Muscle of arm (tissue), 12 donors: ENCODE results near the gene GRB10. TPM values are rescaled to one million over a fixed set of nuclear protein-coding genes. Genes with fewer than 3 reads are reported as not detected.

ENCODE experiments used
- DNase-seq: peaks from one replicate; pipeline ENCODE4 v3.0.0-alpha.2; 2013
- polyA plus RNA-seq, 12 donors: library from polyadenylated mRNA; unstranded; fragments of 120-200 nt; gene quantifications; one replicate each; pipeline ENCODE4 v1.2.1, GENCODE V29; 2013; ENCODE audit not compliant: insufficient read length in 12 of 12

GRB10 gene
- polyA plus RNA-seq, 12 donors, result 5.0 to 27.3 (median 15.7) TPM; not detected in 1

DNA sequence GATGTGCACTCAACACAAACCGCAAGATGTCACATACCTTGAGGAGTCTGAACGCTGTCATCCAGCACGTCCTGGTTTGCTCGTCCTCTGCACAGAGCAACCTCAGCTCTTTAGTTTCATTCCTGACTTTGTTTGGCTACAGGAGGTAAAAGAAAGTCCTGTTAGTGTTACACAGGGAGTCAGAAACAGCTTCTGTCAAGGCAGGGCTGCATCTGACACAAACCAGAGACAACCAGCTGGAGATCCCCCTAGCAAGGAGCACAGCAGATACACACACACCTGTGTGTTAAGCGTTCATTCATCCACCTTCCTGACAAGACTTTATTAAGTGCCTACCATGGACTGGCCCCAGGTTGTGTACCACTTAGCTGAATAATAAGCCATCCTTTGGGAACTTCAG is 170.0 kb downstream of the GRB10 start:
- DNase-seq, result no peak

DNA sequence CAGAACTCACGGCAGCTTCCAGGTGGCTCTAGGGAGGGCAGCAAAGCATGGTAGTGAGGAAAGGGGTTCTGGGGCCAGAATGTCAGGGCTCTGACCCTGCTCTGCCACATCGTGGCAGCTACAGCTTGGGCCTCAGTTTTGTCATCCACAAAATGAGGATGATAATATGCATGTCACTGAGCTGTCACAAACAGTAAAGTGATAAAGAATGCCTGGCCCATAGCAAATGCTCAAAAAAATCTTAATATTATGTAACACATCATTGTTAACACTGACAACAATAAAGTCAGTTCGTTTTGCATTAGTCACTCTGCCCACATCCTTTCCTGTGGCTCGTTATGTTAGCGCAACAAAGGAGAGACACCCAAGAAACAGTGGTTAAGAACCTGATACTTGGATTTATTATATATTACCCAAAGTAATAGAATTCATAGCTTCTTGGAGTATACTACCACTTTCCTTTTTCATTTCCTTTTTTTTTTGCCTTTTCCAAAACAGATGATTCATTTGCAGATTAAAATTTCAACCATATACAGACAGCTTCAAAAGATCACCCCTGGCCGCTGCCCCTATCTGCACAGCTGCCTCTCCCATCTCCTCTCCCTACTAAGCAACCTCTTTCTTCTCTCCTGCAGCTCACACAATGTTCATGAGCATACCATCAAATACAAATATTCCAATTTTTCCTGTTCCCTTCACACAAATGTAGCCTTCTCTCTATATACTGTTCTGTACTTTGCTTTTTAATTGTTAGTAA is 172.0 kb downstream of the GRB10 start:
- DNase-seq, result no peak

DNA sequence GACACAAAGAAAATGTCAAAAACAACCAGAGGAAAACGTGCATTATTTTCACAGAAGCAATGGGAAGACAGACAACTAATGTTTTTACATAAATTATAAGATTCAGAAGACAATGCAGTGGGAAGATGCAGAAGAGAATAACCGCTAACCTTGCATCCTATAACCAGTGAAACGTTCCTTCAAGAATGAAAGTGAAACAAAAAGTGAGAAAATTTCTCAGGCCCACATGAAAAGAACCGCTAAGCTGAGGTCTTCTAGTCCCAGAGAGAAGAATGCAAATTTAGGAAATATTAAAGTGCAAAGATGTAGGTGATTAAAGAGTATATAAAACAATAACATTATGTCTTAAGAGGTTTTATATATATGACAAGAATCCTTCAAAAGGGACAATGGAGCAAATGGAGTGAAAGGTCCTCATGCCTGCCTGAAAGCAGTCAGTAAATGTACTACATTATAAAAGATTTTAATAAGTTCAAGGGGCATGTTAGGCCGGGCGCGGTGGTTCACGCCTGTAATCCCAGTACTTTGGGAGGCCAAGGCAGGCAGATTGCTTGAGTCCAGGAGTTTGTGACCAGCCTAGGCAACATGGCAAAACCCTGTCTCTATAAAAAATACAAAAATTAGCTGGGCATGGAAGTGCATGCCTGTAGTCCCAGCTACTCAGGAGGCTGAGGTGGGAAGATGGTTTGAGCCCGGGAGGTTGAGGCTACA is 174.3 kb downstream of the GRB10 start:
- DNase-seq, result no peak

DNA sequence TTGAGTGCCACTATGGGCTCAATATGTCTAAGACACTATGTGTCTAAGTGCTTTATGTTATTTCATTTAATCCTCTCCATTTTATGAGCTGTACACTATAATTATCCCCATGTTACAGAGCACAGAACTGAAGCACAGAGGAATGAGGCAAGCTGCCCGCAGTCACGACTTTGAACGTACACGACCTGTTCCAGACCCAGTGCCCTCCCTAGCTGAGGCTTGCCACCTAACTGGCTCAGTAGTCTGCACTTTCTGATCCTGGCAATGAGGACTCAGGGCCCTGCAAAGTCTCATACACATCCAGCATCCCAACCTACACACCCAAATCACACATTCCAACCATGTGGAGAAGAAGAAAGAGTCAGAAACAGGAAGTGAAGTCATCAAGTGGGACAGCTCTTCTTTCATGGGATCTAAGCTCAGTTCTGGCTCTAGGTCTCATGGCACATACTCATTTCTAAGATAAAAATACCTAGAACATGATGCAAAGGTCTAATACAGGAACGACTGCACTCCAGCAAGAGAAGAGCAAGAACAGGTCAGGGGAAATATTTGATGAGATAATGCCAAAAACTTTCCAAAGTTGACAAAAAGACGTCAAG is 175.1 kb downstream of the GRB10 start:
- DNase-seq, result no peak

DNA sequence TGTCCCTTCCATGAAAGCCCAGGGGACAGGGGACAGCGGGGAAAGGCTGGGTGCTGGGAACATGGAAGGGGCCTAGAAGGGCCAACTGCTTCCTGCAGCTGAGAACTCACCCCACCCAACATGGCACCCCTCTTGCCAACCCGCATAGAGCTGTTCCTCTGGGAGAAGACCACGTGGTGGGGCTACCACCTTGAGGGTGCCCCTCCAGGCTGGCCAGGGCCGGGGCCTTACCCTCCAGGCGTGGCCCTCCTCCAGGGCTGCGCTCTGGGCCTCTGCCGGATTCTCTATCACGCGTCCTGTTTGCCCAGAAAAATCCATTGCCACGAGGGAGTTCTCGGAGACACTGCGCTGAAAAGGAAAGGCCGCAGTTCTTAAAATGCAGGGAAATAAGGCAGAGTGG is 177.6 kb downstream of the GRB10 start:
- no peak for DNase-seq

DNA sequence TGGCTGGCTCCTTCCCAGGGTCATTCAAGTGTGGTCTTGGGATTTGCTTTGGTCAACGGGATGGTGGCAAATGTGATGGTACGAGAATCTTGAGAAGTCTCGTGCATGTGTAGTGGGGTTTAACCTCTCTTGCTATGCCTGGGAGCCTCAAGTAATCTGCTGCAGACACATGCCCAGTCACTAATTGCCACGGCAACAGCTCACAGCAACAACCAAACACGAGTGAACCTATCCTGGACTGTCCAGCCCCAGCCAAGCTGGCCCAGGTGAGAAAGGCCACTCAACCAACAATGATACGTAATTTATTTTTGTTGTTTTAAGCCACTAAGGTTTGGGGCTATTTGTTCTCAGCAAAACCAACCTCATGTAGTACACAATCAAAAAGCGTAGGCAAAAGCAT is 179.4 kb downstream of the GRB10 start:
- DNase-seq, result no peak

DNA sequence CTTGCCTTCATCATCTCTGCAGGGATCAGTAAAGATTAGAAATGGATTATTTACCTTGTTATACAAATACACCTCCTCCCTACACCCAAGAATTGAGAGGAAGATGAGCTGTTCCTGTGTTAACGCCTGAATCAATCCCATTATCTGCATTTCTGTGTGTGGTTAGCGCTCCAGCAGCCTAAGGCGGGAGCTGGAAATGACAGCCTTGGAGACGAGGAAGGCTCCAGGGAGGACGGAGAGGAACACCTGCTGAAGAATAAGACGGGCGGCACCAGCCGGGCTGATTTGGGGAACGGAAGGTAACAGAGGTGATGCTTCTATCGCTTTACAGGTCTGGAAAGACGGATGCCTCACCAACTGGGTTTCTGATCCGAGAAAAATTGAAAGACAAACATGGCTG is 183.3 kb downstream of the GRB10 start:
- no peak for DNase-seq

DNA sequence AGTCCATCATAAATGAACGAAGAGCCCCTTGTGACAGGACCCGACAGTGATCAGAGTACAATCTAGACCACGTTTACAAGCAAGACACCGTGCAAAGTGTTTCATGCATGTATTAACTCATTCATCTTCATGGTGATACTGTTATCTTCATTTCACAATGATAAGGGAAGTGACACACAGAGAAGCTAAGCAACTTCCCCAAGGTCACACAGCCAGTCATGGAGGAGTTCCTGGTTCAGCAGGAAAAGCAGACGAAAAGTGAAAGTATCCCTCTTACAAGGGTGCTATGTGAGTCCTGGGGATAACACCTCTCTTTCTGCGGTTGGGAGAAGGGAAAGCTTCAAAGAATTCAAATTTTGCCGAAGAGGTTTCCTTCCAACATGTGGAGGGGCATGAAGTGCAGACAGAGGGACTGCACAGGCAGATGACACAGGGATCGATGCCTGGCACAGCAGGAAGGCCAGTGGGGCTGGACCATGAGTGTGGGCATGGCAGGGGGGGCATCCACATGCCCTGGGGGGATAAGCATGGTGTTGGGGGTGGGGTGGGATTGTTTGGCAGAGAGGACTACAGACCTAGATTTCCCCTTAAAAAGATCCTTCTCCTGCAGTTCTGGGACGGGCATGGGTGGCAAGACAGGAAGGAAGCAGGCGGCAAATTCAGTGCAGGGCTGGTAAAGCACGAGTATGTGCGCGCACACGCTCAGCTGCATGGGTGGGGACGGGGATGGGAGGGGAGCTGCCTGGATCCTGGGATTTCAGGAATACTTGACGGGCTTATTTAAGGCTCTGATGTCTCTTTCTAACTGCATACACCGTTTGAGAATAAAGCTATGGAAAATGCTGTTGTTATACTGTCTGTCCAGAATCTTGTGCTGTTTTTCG is 184.0 kb downstream of the GRB10 start:
- DNase-seq, result no peak

DNA sequence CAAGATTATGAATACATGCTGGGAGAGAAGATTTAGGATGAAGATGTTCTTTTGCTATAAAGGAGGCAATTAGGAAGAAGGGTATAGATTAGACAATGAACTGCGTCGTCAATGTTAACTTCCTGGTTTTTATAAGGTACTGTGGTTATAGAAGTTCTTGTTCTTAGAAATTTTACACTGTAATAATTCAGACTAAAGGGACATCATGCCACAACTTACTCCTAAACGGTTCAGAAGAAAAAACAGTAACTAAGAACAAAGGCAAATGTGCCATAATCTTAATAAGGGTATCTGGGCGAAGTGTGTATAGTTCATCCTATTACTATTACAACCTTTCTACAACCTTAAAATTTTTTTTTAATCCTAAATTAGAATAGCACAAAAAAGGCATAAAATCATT is 186.2 kb downstream of the GRB10 start:
- DNase-seq, result no peak

DNA sequence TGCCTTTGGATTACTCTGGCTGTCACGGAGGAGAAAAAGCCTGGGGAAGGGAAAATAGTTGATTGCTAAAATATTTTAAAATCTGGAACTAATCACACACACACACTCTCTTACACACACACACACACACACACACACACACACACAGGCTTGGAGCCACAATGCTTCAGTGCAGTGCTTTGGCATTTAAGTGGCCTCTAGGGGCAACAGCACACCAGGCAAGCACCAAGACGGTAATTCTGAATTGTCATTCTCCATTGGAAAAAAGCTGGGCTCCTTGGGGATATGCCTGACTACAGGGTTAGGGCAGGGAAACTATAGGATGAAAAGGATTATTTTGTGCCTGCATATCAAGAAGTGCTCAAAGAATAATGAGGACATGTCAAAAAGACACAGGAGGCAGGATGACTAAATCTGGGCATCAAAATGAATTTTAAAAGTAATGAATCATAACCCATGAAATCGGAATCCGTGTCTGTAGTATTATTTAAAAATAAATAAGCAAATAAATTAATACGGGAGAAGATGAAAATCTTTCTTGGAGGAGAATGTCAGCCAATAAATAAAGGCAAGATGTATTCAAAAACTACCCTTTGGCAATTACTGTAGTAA is 187.1 kb downstream of the GRB10 start:
- DNase-seq, result no peak

DNA sequence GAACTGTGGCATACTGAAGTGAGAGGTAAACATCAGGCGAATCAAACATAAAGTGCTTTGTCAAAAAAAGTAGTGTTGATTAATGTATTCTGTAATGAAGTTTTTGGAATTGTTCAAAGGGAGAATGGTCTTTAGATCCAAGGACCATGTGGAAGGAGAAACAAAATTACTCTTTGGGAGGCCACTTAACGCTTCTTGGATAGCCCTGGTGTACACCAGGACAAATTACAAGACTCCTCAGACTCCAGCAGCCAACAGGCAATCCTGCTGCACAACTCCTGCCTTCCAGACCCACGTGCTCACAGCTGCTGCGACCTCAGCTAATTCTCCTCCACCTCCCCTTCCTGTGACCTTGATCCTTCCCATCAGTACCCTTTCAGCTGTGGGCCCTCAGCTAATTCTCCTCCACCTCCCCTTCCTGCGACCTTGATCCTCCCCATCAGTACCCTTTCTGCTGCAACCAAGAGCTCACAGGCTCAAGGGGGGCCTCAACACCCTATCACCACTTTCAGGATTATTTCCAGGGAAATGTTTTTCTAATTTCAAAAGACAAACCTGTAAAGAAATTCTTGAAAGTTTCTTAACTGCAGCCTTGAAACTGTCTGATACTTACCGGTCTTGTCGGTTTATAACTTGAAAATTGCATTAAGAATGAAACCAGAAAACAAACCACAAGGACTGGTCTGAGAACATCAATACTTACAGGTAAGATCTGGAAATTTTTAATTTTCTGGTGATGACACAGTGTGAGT is 187.8 kb downstream of the GRB10 start:
- DNase-seq, result no peak

DNA sequence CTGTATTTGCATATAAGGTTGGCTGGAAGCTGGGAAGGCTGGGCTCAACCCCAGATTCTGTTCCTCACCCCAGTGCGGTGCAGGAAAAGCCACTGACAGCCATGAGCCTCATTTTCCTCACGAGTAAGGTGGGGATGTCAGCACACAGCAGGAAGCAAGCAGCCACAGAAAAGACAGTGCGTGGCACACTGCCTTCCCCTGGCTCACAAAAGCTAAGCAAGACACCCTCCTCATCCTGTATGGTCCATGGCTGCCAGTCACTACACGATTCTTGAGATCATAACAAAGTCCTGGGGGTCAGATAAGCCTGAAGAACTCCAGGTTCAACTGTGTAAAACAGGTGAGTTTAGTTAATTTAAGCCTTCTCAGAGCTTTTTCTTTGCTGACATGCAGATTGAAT is 188.6 kb downstream of the GRB10 start:
- no peak for DNase-seq

DNA sequence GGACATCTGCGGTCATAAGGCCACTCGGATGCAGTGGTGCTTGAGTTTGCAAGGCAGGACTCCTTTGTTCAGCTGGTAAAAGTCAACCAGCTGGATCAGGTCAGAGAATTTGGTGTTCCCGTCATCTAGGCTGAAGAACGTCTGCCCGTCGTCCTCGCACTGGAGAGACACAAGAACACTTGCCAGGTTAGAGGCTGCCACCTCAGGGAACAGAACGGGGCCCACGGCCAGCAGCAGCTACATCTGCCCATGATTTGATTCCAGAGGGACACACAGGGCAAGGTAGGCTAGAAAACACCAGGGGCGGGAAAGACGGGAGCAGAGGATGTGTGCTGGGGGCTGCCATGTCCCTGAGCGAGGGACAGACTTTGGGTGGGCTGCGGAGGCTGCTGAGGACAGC is 189.8 kb downstream of the GRB10 start:
- DNase-seq, result no peak

DNA sequence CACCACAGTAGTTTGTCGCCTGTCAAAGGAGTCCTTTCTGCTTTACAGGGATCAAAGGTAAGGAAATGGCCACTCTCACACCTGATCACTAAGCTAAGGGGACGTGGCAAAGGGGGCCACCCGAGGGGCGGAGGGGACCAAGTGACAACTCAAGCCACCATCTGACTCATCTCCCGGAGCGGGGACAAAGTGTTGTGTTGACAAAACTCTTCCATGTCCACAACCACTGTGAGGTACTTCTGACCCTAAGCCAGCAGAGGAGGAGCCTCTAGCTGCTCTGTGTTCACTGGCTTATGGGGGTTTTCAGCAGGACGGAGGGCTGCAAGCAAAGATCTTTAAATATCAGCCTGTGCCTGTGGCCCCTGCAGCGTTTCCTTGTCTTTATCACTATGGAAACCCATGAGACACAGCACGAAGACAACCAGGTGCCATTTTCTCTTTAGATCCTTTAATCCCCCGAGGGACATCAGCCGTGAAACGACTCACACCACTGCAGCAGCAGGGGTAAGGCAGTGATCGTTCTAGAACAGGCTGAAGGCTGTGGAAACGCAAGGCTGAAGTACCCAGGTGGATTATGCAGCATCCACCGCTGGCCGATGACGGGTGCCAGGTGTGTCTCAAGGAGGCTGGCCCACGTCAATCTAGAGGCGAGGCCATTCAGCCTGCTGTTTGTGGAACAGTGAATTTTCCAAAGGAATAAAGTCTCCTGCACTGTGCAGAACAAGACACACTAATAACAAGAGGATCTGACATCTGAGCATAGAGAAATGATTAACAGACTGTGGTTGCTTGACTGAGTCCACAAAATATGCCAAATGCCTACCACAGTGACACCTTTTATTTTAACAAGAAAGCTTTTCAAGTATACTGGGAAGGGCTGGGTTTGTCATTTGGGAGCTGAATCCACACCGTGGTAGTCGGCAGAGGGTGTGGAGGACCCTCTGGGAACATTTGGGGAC is 190.9 kb downstream of the GRB10 start:
- no peak for DNase-seq

DNA sequence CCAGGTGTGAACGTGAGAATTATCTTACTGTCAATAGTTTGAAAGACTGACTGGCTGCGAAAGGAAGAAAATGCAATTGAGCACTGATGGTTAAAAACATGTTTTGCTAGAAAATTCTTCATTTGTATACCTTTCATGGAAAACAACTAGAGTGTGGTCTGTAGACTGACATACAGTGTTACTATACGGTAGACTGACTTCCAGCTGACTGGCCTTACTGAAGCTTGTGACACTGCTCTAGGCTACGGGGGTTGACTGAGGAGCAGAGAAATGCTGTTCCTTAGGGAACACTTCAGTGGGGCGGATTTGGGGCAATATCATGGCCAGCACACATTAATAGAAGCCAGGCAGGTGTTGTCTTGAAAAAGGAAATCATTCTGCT is 191.6 kb downstream of the GRB10 start:
- DNase-seq, result no peak

DNA sequence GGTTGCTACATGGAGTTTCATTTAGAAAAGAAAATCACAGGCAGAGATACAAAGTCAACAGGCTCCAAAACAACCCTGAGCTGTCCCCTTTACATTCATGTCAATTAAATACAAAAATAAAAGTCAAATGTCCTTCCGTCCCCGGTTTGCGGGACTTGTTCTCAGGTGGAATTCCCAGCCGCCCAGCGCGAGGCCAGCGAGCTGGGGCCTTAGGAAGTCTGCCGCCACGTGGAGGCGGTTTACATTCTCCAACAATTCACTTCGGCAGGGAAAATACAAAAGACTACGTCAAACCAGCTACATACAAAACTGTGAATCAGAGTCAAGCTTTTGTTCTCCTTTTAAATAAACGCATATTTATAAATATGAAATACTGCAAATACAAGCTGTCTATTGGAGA is 192.2 kb downstream of the GRB10 start:
- no peak for DNase-seq

DNA sequence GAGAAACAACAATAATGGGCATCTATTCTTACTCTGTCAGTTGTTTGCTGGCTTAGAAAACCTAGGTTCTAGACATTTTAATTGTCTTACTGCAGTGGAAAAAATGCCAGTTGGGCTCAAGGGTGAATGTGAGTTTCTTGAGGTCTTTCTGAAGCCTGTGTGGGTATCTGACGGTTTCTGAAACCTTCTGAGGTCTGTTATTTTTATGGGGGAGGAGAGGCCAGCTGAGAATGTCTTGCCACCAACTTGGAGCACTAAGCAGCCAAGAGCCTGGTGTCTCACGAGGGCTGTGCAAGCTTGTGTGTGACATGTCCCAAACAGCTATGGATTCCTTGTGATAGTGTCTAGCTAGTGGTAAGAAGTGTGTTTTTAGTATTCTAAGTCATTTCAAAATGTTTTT is 193.3 kb downstream of the GRB10 start:
- DNase-seq, result no peak

DNA sequence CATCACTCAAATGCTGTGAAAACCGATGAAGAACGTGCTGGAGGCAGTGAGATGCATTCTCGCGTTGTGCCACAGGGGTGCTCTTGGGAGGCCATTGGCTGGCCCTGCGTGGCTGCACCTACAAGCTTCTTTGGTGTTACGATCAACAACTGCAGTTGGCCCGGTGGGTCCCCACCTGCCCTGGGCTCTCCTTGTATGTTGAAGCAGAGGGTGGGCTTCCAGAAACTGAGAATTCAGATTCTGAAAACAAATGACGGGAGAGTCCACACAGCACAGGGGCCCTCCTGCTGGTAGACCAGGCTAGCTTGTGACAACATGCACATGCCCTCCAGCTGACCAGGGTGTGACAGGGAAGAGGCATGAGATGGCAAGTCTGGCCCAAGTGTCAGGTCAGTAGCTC is 193.8 kb downstream of the GRB10 start:
- DNase-seq, result no peak

DNA sequence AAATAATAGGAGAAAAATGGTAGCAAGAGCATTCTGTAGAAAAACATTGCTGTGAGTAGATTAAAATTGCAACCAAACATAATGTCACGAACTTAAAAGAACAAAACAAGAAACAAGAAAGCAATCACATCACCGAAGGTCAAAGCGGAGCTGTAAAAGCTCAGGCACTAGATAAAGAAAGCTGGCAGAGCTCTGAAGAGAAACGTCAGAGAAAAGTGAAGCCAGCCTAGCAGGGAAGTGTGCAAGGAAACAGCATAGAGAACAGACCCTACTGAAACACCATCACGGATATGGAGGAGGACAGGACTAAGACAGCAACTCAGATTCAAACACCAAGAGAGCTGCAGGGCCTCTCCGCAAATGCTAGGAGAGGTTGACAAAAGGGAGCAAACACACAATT is 195.0 kb downstream of the GRB10 start:
- DNase-seq, result no peak
